CD14-positive monocyte (primary cell): ENCODE results near the gene TAF1B. TPM values are rescaled to one million over a fixed set of nuclear protein-coding genes. Genes with fewer than 3 reads are reported as not detected.
A peak's percentile ranks its signal among the peaks of the same experiment; 100 is the strongest.

Experiments
- DNase-seq, 3 donors: peaks; one replicate each; pipeline ENCODE4 v3.0.0-alpha.2; 2011 to 2022
- H2AFZ ChIP-seq: 2 replicates; pipeline ENCODE4 v1.6.0; 2012; ENCODE audit warnings: mild to moderate bottlenecking, low read depth, low read length, inconsistent platforms; ENCODE audit not compliant: insufficient read depth, poor library complexity, severe bottlenecking
- H3K27ac ChIP-seq, 2 donors: 1 replicate in 1 of 2; 2 replicates in 1 of 2; pipeline ENCODE4 v1.5.1; 2012 to 2013; ENCODE audit warnings: low read length in 2 of 2, control low read depth in 1 of 2, inconsistent platforms in 1 of 2, low read depth in 1 of 2, mild to moderate bottlenecking in 1 of 2
- H3K27me3 ChIP-seq, 2 donors: one replicate each; pipeline versions ENCODE4 v1.6.0 to v1.6.1; 2011 to 2013; ENCODE audit warnings: low read length in 2 of 2; ENCODE audit not compliant: control insufficient read depth in 2 of 2, insufficient read depth in 2 of 2
- H3K36me3 ChIP-seq, 2 donors: replicated peaks in 1 of 2; 1 replicate in 1 of 2; 2 replicates in 1 of 2; pipeline versions ENCODE4 v1.5.1 to v1.6.1; 2012 to 2013; ENCODE audit warnings: low read length in 2 of 2, control low read depth in 1 of 2, inconsistent platforms in 1 of 2, mild to moderate bottlenecking in 1 of 2; ENCODE audit not compliant: insufficient read depth in 2 of 2, control insufficient read depth in 1 of 2
- H3K4me1 ChIP-seq, 2 donors: 1 replicate in 1 of 2; 2 replicates in 1 of 2; pipeline versions ENCODE4 v1.5.1 to v1.6.1; 2012 to 2013; ENCODE audit warnings: low read length in 2 of 2, control low read depth in 1 of 2, inconsistent platforms in 1 of 2, mild to moderate bottlenecking in 1 of 2, moderate library complexity in 1 of 2; ENCODE audit not compliant: insufficient read depth in 2 of 2, control insufficient read depth in 1 of 2
- H3K4me2 ChIP-seq: replicated peaks from 2 replicates; pipeline ENCODE3; 2012; ENCODE audit warnings: low read length, moderate library complexity, mild to moderate bottlenecking; ENCODE audit not compliant: poor library complexity, severe bottlenecking; ENCODE audit errors: extremely low read depth
- H3K4me3 ChIP-seq, 3 experiments: fragments of 200-600 bp in 1 of 3; sonication (generic) in 1 of 3; replicated peaks in 1 of 3; 1 replicate in 2 of 3; 2 replicates in 1 of 3; pipeline ENCODE4 v1.5.1; 2011 to 2013; ENCODE audit warnings: low read length in 3 of 3, mild to moderate bottlenecking in 3 of 3, control low read depth in 2 of 3, low read depth in 2 of 3, inconsistent platforms in 1 of 3, moderate library complexity in 1 of 3
- H3K79me2 ChIP-seq: 2 replicates; pipeline ENCODE4 v1.6.0; 2012; ENCODE audit warnings: mild to moderate bottlenecking, control low read depth, inconsistent platforms, low read length, moderate library complexity; ENCODE audit not compliant: insufficient read depth
- H3K9ac ChIP-seq: 2 replicates; pipeline ENCODE4 v1.6.0; 2017; ENCODE audit warnings: low read length, mild to moderate bottlenecking; ENCODE audit not compliant: insufficient read depth, poor library complexity, severe bottlenecking
- H3K9me3 ChIP-seq, 2 donors: replicated peaks in 1 of 2; 1 replicate in 1 of 2; 2 replicates in 1 of 2; pipeline versions ENCODE4 v1.5.1 to v1.6.1; 2012 to 2013; ENCODE audit warnings: low read length in 2 of 2, control low read depth in 1 of 2; ENCODE audit not compliant: control insufficient read depth in 1 of 2, insufficient read depth in 1 of 2
- H4K20me1 ChIP-seq: 2 replicates; pipeline ENCODE4 v1.6.0; 2012; ENCODE audit warnings: mild to moderate bottlenecking, low read length, control low read depth, moderate library complexity; ENCODE audit not compliant: insufficient read depth
- H3K27ac Mint-ChIP-seq, 7 donors: one replicate each; pipeline ENCODE4 v1.8.0; 2020; ENCODE audit warnings: mild to moderate bottlenecking in 7 of 7, mixed read lengths in 7 of 7, moderate library complexity in 6 of 7, inconsistent platforms in 2 of 7
- H3K27me3 Mint-ChIP-seq, 3 donors: one replicate each; pipeline ENCODE4 v1.8.0; 2021 to 2022; ENCODE audit warnings: low read depth in 3 of 3, mild to moderate bottlenecking in 3 of 3, mixed read lengths in 3 of 3, moderate library complexity in 3 of 3, inconsistent platforms in 1 of 3
- H3K36me3 Mint-ChIP-seq, 2 donors: one replicate each; pipeline ENCODE4 v1.8.0; 2020; ENCODE audit warnings: mixed read lengths in 2 of 2, inconsistent platforms in 1 of 2, mild to moderate bottlenecking in 1 of 2
- H3K4me1 Mint-ChIP-seq: one replicate; pipeline ENCODE4 v1.8.0; 2020; ENCODE audit warnings: mild to moderate bottlenecking, mixed read lengths
- H3K4me3 Mint-ChIP-seq, 2 donors: one replicate each; pipeline ENCODE4 v1.8.0; 2020; ENCODE audit warnings: mild to moderate bottlenecking in 2 of 2, mixed read lengths in 2 of 2, moderate library complexity in 1 of 2
- H3K9me3 Mint-ChIP-seq, 7 donors: one replicate each; pipeline ENCODE4 v1.8.0; 2020 to 2022; ENCODE audit warnings: mixed read lengths in 7 of 7, mild to moderate bottlenecking in 6 of 7, moderate library complexity in 6 of 7, inconsistent platforms in 2 of 7
- CTCF ChIP-seq: fragments of 200-600 bp; IDR thresholded peaks from one replicate; pipeline ENCODE4 v1.8.0; 2022; ENCODE audit warnings: antibody characterized with exemption, mild to moderate bottlenecking
- WGBS: methylation state at CpG from one replicate; pipeline ENCODE4 v1.1.5; 2013; ENCODE audit warnings: missing lambda C conversion rate; ENCODE audit not compliant: insufficient coverage; 5-methylcytosine and 5-hydroxymethylcytosine counted together
- intact Hi-C, 2 donors: fragments of 100-400 bp; cut with micrococcal nuclease; formaldehyde crosslinking; loops; one replicate each; pipeline versions ENCODE4 v1.15.0 to v1.15.1; 2023
- polyA plus RNA-seq, 3 donors: library from polyadenylated mRNA; depleted of rRNA in 1 of 3; unstranded in 2 of 3; stranded (reverse) in 1 of 3; fragments of 300-500 nt in 2 of 3; fragments of >200 nt in 1 of 3; fragmentation: Illumina TruSeq in 2 of 3; gene quantifications; 1 replicate in 2 of 3; 2 replicates in 1 of 3; pipeline ENCODE4 v1.2.3, GENCODE V29; 2012 to 2021

Gene TAF1B
- polyA plus RNA-seq, 3 donors: 6.0 to 8.4 (median 7.2) TPM

- Histone ChIP-seq H3K9ac (peak overlapping the region; percentile 4), H3K4me1 (peaks cover 29 to 45% of the 10 kb centered on the region in 2 donors), H3K4me2 (no peak overlapping the region), H3K27ac (no peak overlapping the region), H3K36me3 (peaks cover 37 to 54% of the 10 kb centered on the region in 2 donors), H3K27me3 (no peaks in the 10 kb centered on the region), H3K79me2 (peaks cover 51% of the 10 kb centered on the region), H3K9me3 (no peaks in the 10 kb centered on the region), H4K20me1 (no peaks in the 10 kb centered on the region), H3K4me3 (no peak overlapping the region), H2AFZ (no peak overlapping the region)
- no peak for TF ChIP-seq CTCF
- Mint-ChIP-seq H3K9me3 (peaks cover 0 to 2% (median 0%) of the 10 kb centered on the region in 7 donors), H3K4me3 (no peak overlapping the region), H3K27ac (peak overlapping the region in 2 of 7 donors; percentile 16 to 51), H3K36me3 (peaks cover 53 to 55% of the 10 kb centered on the region in 2 donors), H3K27me3 (peaks cover 0 to 1% (median 0%) of the 10 kb centered on the region in 3 donors), H3K4me1 (peaks cover 42% of the 10 kb centered on the region)
- 21% methylated on average over 4 of the region's 4 CpGs for WGBS
- intact Hi-C loops: no loop called here
- DNase-seq: no peak
Observed at GRCh38 chr2:9847140-9847539, 3.9 kb downstream of the TAF1B start.

DNA sequence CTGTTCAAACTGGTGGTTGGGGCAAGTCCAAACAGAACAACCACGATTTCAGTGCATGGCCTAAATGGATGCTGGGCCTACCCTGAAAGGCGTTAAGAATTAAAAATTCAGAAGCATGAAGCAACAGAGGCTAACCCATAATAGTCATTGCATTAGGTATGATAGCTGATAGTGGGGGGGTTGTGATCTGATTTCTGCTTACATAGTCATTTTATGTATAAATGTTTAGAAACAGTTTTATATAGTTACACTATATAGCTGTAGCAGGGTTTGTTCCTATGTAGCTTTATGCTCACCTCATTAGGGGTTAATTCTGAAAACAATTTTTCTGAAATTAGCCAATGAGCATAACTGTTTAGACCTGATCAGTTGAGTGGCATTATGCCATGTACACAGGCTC, 9.6 kb downstream of the TAF1B start:
- H3K36me3 Mint-ChIP-seq: peaks cover 84 to 90% of the 10 kb centered on the region in 2 donors
- no peaks in the 10 kb centered on the region for H3K4me1 Mint-ChIP-seq
- H3K9me3 Mint-ChIP-seq: peaks cover 14 to 20% (median 17%) of the 10 kb centered on the region in 7 donors
- peaks cover 8% of the 10 kb centered on the region for H3K79me2 ChIP-seq
- H4K20me1 ChIP-seq: no peaks in the 10 kb centered on the region
- no peak overlapping the region for H3K9ac ChIP-seq
- H3K4me3 Mint-ChIP-seq: no peak overlapping the region
- peaks cover 9 to 15% of the 10 kb centered on the region in 2 donors for H3K9me3 ChIP-seq
- WGBS: 100% methylated on average over 2 of the region's 2 CpGs
- no peak for TF ChIP-seq CTCF
- DNase-seq: no peak
- no peaks in the 10 kb centered on the region for H3K4me1 ChIP-seq
- no peak overlapping the region for H3K4me2 ChIP-seq
- no peak overlapping the region for H2AFZ ChIP-seq
- H3K36me3 ChIP-seq: peaks cover 82 to 91% of the 10 kb centered on the region in 2 donors
- intact Hi-C loops: no loop called here
- no peaks in the 10 kb centered on the region for H3K27me3 ChIP-seq
- peaks cover 0 to 1% (median 0%) of the 10 kb centered on the region in 3 donors for H3K27me3 Mint-ChIP-seq
- H3K4me3 ChIP-seq: no peak overlapping the region
- no peak overlapping the region for H3K27ac Mint-ChIP-seq
- H3K27ac ChIP-seq: no peak overlapping the region
